ENCODE measurements around the gene DDX53. TPM values are rescaled to one million over a fixed set of nuclear protein-coding genes. Genes with fewer than 3 reads are reported as not detected.

The DDX53 gene
- total RNA-seq, 3 donors from 2014 or later = not detected

DNA sequence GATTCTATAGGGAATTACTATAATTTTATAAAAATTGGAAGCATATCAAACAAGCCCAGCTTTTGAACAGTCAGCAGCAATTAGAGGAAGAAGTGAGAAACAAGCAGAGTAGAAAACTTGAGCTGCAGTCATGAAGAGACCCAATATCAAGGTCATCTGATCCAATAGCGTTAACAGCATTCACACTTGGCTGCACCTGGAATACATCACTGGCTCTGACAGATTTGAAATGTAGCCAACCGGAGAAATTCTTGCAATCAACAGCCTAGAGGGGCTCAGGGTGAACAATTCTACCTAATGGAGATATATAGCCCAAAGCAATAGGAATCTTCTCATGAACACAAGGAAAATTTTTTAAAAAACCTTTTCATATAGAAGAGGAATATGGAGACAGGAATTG, 13.6 kb downstream of the DDX53 start:
- H3K4me1 ChIP-seq (ENCODE audit: low read depth) = no peaks in the 10 kb centered on the region
- no peaks in the 10 kb centered on the region for H3K9me3 ChIP-seq
- ATAC-seq (no peak), DNase-seq (no peak)
- H3K4me3 ChIP-seq = no peak overlapping the region
- TF ChIP-seq, protein P1, sequence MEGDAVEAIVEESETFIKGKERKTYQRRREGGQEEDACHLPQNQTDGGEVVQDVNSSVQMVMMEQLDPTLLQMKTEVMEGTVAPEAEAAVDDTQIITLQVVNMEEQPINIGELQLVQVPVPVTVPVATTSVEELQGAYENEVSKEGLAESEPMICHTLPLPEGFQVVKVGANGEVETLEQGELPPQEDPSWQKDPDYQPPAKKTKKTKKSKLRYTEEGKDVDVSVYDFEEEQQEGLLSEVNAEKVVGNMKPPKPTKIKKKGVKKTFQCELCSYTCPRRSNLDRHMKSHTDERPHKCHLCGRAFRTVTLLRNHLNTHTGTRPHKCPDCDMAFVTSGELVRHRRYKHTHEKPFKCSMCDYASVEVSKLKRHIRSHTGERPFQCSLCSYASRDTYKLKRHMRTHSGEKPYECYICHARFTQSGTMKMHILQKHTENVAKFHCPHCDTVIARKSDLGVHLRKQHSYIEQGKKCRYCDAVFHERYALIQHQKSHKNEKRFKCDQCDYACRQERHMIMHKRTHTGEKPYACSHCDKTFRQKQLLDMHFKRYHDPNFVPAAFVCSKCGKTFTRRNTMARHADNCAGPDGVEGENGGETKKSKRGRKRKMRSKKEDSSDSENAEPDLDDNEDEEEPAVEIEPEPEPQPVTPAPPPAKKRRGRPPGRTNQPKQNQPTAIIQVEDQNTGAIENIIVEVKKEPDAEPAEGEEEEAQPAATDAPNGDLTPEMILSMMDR (IDR thresholded peaks at IDR 0.05) = no peak
- H3K36me3 ChIP-seq (ENCODE audit: low read depth) = no peaks in the 10 kb centered on the region
- intact Hi-C loops (cut with DNase I, micrococcal nuclease) = no loop called here

- H3K36me3 ChIP-seq (ENCODE audit: low read depth) = no peaks in the 10 kb centered on the region
- intact Hi-C loops (cut with DNase I, micrococcal nuclease) = no loop called here
- no peak for ATAC-seq
- TF ChIP-seq, protein P1 (IDR thresholded peaks at IDR 0.05) = no peak
- no peaks in the 10 kb centered on the region for H3K9me3 ChIP-seq
- H3K4me3 ChIP-seq = no peak overlapping the region
- H3K4me1 ChIP-seq (ENCODE audit: low read depth) = no peaks in the 10 kb centered on the region
- DNase-seq = no peak
Observed at GRCh38 chrX:23031600-23031999, 31.8 kb downstream of the DDX53 start.

DNA sequence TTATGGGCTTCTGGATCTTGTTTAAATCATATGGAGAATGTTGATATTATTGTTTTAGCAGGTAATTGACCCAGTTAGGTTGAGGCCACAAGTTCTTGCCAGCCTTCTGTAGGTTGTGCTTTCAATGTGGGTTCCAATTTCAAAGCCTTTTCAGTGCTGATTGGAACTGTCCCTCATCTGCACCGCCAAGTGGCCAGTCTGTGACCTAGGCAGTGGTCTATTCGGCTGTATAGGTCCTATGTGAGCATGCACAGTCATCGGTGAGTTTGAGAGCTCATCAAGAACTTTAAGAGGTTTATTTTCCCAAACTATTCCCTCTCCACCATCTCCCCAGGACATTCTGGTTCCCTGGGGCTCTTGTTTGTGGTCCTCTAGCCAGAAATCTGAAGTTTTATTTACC, 35.7 kb downstream of the DDX53 start:
- TF ChIP-seq, protein P1 (IDR thresholded peaks at IDR 0.05) = no peak
- intact Hi-C loops (cut with DNase I, micrococcal nuclease) = no loop called here
- Histone ChIP-seq H3K4me1 (ENCODE audit: low read depth) (no peaks in the 10 kb centered on the region), H3K9me3 (no peaks in the 10 kb centered on the region), H3K36me3 (ENCODE audit: low read depth) (no peaks in the 10 kb centered on the region), H3K4me3 (no peak overlapping the region)
- ATAC-seq (no peak), DNase-seq (no peak)

GRCh38 chrX:23046443-23046842, 46.7 kb downstream of the DDX53 start:
- TF ChIP-seq, protein P1 (IDR thresholded peaks at IDR 0.05) = no peak
- DNase-seq (no peak), ATAC-seq (no peak)
- Histone ChIP-seq H3K4me3 (no peak overlapping the region), H3K4me1 (ENCODE audit: low read depth) (no peaks in the 10 kb centered on the region), H3K9me3 (no peaks in the 10 kb centered on the region), H3K36me3 (ENCODE audit: low read depth) (no peaks in the 10 kb centered on the region)
- intact Hi-C loops (cut with DNase I, micrococcal nuclease) = no loop called here

GRCh38 chrX:23048806-23049573, 49.2 kb downstream of the DDX53 start:
- Histone ChIP-seq H3K36me3 (ENCODE audit: low read depth) (no peaks in the 10 kb centered on the region), H3K9me3 (no peaks in the 10 kb centered on the region), H3K4me1 (ENCODE audit: low read depth) (no peaks in the 10 kb centered on the region), H3K4me3 (no peak overlapping the region)
- no peak for ATAC-seq
- intact Hi-C loops (cut with DNase I, micrococcal nuclease) = no loop called here
- DNase-seq = no peak
- TF ChIP-seq, protein P1 (IDR thresholded peaks at IDR 0.05) = no peak

Measured in mucosa of descending colon (tissue), 3 donors.